SU-DHL-6 (cell line): ENCODE data around the gene PLEKHF1.

Experiments
- H2AFZ ChIP-seq: fragments of 200-600 bp; sonication (generic); 2 replicates; pipeline ENCODE4 v1.6.1; 2014; ENCODE audit warnings: low read depth, mild to moderate bottlenecking, moderate library complexity, mixed read lengths, antibody characterized with exemption, low read length; ENCODE audit not compliant: severe bottlenecking
- H3F3A ChIP-seq: fragments of 200-600 bp; shearing (Covaris generic); 2 replicates; pipeline ENCODE4 v1.6.0; 2016; ENCODE audit warnings: antibody characterized with exemption, mild to moderate bottlenecking; ENCODE audit not compliant: insufficient read depth
- H3K27ac ChIP-seq: fragments of 200-600 bp; sonication (generic); 2 replicates; pipeline ENCODE4 v1.5.1; 2016; ENCODE audit warnings: low read depth, mild to moderate bottlenecking, low read length, moderate library complexity, mixed read lengths
- H3K27me3 ChIP-seq: fragments of 200-600 bp; sonication (generic), shearing (Covaris generic); 2 replicates; pipeline ENCODE4 v1.6.0; 2014; ENCODE audit warnings: mild to moderate bottlenecking, low read length
- H3K36me3 ChIP-seq: fragments of 200-600 bp; sonication (generic); 2 replicates; pipeline ENCODE4 v1.6.1; 2014; ENCODE audit warnings: mild to moderate bottlenecking, low read length, mixed read lengths
- H3K4me2 ChIP-seq: fragments of 300-600, 200-600 bp; shearing (Covaris generic), sonication (generic); 2 replicates; pipeline ENCODE4 v1.6.0; 2014; ENCODE audit warnings: low read length, low read depth, mild to moderate bottlenecking; ENCODE audit not compliant: poor library complexity, severe bottlenecking
- H3K4me3 ChIP-seq: fragments of 200-600 bp; sonication (generic); 2 replicates; pipeline ENCODE4 v1.5.1; 2014; ENCODE audit warnings: antibody characterized with exemption, low read length, mild to moderate bottlenecking, mixed read lengths; ENCODE audit not compliant: insufficient read depth, poor library complexity, severe bottlenecking
- H3K79me2 ChIP-seq: fragments of 200-600 bp; sonication (generic); 2 replicates; pipeline ENCODE4 v1.6.1; 2014; ENCODE audit warnings: mild to moderate bottlenecking, low read length, moderate library complexity; ENCODE audit not compliant: insufficient read depth
- H3K9ac ChIP-seq: fragments of 200-600 bp; sonication (generic); 2 replicates; pipeline ENCODE4 v1.7.0; 2014; ENCODE audit warnings: mild to moderate bottlenecking, low read length
- H3K9me2 ChIP-seq: fragments of 200-600 bp; sonication (generic); replicated peaks from 2 replicates; pipeline ENCODE4 v1.6.1; 2014; ENCODE audit warnings: low read length; ENCODE audit not compliant: insufficient read depth
- H3K9me3 ChIP-seq: fragments of 200-600 bp; sonication (generic); 2 replicates; pipeline ENCODE4 v1.6.1; 2014; ENCODE audit warnings: low read length, mixed read lengths; ENCODE audit not compliant: insufficient read depth
- H4K20me1 ChIP-seq: fragments of 200-600 bp; sonication (generic); 2 replicates; pipeline ENCODE4 v1.6.1; 2014; ENCODE audit warnings: low read depth, mild to moderate bottlenecking, antibody characterized with exemption, low read length, moderate library complexity, mixed read lengths
- CTCF ChIP-seq: fragments of 200-600 bp; sonication (generic); IDR thresholded peaks from one replicate; pipeline ENCODE4 v1.5.1; 2017; ENCODE audit warnings: antibody characterized with exemption, mild to moderate bottlenecking, low read length, moderate library complexity; ENCODE audit not compliant: insufficient read depth, poor library complexity, severe bottlenecking
- EZH2phosphoT487 ChIP-seq: fragments of 200-600 bp; sonication (generic), shearing (Covaris generic); conservative IDR thresholded peaks from 2 replicates; pipeline ENCODE4 v1.6.1; 2018; ENCODE audit warnings: mild to moderate bottlenecking, antibody characterized with exemption, low read length, moderate library complexity, mixed read lengths

Gene PLEKHF1

DNA sequence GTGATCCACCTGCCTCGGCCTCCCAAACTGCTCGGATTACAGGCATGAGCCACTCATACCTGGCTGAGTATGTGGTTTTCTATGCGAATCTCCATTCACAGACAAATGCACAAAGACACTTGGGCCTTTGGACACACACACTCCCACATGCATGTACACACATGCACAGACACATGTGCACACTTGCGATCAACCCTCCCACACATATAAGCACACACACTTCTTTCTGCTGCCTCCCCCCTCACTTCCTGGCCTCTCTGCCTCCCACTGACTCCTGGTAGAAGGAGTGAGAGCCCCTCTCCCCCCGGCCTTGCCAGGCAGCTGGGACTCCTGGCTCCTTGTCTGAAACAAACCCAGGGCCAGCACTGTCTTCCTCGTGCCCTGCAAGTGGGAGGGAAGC lies 29.3 kb upstream of the PLEKHF1 start:
- no peak overlapping the region for H3K4me3 ChIP-seq
- no peaks in the 10 kb centered on the region for H3K9me3 ChIP-seq
- H3K27me3 ChIP-seq = no peaks in the 10 kb centered on the region
- H2AFZ ChIP-seq = no peak overlapping the region
- TF ChIP-seq EZH2phosphoT487 (no peak), CTCF (no peak)
- no peak overlapping the region for H3K9ac ChIP-seq
- no peak overlapping the region for H3K4me2 ChIP-seq
- H4K20me1 ChIP-seq = no peaks in the 10 kb centered on the region
- no peak overlapping the region for H3K27ac ChIP-seq
- H3K36me3 ChIP-seq = no peaks in the 10 kb centered on the region
- H3K79me2 ChIP-seq = no peaks in the 10 kb centered on the region
- no peaks in the 10 kb centered on the region for H3F3A ChIP-seq
- H3K9me2 ChIP-seq = no peaks in the 10 kb centered on the region

GRCh38 chr19:29636553-29637360 lies 28.5 kb upstream of the PLEKHF1 start:
- no peak overlapping the region for H3K4me2 ChIP-seq
- TF ChIP-seq CTCF = no peak
- no peak for TF ChIP-seq EZH2phosphoT487
- no peak overlapping the region for H3K4me3 ChIP-seq
- no peaks in the 10 kb centered on the region for H3F3A ChIP-seq
- no peaks in the 10 kb centered on the region for H3K9me3 ChIP-seq
- no peak overlapping the region for H3K9ac ChIP-seq
- H3K36me3 ChIP-seq = no peaks in the 10 kb centered on the region
- no peaks in the 10 kb centered on the region for H3K9me2 ChIP-seq
- H3K27me3 ChIP-seq = no peaks in the 10 kb centered on the region
- H3K27ac ChIP-seq = no peak overlapping the region
- no peaks in the 10 kb centered on the region for H4K20me1 ChIP-seq
- no peak overlapping the region for H2AFZ ChIP-seq
- no peaks in the 10 kb centered on the region for H3K79me2 ChIP-seq

DNA sequence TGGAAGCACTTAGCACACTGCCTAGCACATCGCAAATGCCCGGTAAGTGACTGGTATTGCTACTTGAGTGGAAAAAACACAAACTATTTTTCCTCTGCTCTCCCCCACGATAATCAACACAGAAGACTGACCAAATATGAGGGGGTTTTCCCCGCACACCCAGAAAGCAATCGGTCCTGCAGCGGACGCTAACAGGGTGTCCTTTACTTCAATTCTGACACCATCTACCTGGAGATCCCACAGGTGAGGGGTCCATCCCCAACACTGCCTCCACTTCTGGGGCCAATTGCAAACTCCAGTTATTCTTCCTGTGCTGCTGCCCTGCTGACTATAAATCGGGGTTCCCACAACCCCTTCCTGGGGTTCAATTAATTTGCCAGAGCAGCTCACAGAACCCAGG lies 26.2 kb upstream of the PLEKHF1 start:
- Histone ChIP-seq H2AFZ (no peak overlapping the region), H3K9ac (no peak overlapping the region), H3K4me2 (no peak overlapping the region), H3K9me3 (no peaks in the 10 kb centered on the region), H3K4me3 (no peak overlapping the region), H3K27ac (no peak overlapping the region), H3K27me3 (no peaks in the 10 kb centered on the region), H3K9me2 (no peaks in the 10 kb centered on the region), H4K20me1 (no peaks in the 10 kb centered on the region), H3K36me3 (no peaks in the 10 kb centered on the region), H3F3A (no peaks in the 10 kb centered on the region), H3K79me2 (no peaks in the 10 kb centered on the region)
- TF ChIP-seq CTCF = no peak
- TF ChIP-seq EZH2phosphoT487 = no peak
